HG03460 (cell line): ENCODE measurements around the gene SLC22A23.

Experiments
- ATAC-seq: cut with Tn5 transposase; IDR thresholded peaks from one replicate; pipeline ENCODE4 v1.9.1; 2021; ENCODE audit not compliant: unreplicated experiment

The SLC22A23 gene

DNA sequence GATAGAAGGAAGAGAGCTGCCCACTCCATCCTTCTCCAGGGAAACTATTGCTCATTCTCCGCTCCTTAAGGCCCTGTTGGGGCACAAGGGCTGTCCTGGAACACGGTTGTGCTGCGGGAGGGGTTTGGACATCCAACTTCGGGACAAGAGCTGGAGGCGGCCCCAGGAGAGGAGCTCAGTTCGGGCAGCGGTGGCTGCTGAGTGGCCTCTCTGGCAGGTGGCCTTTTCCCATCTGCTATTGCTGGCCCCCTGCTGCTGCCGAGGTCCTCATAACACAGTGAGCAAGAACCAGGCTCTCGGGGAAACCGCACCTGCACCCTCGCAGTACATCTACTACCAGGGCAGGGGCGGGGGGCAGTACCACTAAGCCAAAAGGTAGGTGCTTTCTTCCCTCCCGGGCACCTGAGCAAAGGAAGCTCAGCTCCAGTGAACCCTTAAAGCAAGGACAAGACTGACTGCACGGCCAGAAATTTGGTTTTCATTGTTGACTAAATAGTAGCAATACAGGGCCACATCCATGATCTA is 134.4 kb downstream of the SLC22A23 start:
- ATAC-seq: no peak

DNA sequence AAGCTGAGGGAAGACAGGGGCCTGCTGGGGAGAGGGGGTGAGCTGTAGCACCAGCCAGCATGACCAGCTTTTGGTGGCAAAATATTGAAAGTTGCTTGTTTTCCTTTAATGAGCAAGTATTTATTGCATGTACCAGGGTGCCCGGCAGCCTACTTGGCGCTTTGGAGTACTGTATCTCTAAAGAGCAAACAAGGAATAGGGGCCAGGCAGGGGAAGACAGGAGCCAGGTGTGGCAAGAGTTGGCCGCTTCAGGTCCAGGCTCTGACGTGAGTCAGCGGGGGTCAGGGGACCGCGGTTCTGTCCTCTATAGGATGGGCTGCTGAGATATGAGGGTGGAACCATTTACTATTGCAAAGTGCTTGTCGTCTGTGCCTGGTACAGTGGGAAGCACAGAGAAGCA is 135.0 kb downstream of the SLC22A23 start:
- ATAC-seq: no peak

DNA sequence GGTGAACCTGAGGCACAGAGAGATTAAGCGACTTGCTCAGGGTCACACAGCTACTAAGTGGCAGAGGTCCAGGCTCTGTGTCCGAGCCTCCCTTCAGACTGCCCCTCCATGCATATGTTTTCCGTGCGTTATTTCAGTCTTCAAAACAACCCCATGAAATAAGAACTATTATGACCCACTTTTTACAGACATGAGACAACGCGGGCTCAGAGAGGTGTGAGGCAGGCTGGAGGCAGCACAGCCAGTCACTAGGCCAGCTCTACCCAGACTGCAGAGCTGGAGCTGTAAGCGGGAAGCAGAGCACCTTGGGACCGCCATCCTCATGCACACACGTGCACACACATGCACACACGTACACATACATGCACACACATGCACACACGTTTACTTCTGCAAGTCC is 135.8 kb downstream of the SLC22A23 start:
- no peak for ATAC-seq

DNA sequence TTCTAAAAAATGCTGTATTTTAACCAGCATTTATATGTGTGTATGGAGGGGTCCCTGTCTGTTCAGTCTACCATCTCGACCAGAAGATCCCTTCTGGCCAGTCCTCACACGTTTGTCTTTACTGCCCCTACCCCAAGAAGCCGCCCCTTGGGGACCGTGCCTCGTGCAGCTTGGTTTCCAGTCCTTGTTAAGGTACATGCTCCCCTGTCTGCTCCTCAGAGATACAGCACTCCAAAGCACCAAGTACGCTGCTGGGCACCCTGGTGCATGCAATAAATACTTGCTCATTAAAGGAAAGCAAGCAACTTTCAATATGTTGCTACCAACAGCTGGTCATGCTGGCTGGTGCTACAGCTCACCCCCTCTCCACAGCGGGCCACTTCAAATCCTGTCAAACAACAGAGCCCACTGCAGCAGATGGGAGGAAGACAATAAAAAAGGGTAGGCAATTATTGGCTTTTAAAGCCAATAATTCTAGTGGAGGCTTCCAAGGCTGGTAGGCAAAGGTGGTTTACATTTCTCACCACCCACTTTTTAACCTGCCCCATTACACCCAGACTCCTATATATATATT is 136.5 kb downstream of the SLC22A23 start:
- ATAC-seq: no peak

- no peak for ATAC-seq
Observed at GRCh38 chr6:3319610-3320200, 137.1 kb downstream of the SLC22A23 start.

DNA sequence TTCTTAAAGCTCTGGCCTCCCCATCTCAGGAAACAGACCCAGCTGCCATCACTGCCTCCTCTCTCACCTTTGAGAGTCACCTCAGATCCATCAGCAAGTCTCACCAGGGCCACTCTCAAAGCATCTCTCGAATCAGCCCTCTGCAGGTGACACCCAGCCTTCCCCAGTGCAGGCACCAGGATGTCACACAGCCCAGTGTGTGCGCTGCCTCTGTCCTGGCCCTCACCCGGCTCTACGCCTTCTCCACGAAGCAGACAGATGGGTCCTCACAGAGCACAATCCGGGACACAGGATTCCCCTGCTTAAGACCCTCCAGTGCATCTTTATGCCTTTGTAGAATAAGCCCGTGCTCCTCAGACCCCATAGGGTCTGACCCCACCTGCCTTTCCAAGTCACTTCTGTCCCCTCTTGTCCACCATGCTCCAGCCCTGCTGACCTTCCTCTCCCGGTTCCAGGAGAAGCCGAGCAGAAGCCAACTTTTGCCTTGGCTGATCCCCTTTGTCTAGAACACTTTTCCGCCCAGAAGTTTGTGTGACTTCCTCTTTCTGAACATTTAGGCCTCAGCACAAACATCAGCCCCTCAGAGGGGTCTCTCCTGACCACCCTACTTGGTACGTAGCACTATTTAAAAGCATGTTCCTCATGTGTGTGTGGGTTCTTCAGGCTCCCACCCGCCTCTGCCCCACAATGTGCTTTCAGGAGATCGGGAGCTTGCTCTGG is 137.9 kb downstream of the SLC22A23 start:
- no peak for ATAC-seq

GRCh38 chr6:3318226-3318625 is 138.6 kb downstream of the SLC22A23 start:
- no peak for ATAC-seq

DNA sequence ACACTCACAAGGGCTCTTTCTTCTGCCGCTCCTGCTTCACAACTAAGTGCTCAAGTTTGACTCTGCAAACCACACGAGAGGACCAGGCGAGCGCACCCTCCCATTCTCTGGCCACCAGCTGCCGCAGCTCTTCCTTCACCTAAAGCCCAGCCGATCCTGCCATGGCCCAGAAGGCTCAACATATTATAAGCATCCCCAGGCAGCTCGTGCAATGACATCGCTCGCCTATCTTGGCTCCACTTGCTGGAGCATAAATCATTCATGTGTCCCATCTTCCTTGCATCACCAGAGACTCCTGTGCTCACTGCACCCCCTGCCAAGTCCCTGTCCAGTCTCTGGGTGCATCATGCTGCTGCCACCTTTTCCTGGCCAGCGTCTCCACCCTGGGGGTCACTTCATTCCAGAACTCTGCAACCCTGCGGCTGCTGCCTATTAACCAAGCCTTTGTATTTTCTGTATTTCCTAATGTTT is 139.1 kb downstream of the SLC22A23 start:
- no peak for ATAC-seq

- no peak for ATAC-seq
Observed at GRCh38 chr6:3316818-3317217, 140.0 kb downstream of the SLC22A23 start.

DNA sequence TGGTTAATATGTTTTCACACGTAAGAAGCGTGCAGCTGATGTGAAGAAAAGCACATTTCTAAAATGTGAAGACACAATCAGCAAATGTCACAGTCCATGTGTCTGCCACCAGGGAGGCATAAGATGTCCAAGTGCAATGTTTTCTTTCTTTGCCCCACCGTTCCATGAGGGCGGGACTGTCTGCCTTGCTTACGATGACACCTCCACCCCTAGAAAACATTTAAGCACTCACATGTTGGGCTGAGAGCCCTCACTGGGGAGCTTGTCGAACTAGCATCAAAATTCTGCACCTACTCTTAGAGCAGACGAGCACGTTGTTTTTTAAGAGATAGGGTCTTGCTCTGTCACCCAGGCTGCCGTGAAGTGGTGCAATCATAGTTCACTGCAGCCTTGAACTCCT is 140.5 kb downstream of the SLC22A23 start:
- no peak for ATAC-seq

DNA sequence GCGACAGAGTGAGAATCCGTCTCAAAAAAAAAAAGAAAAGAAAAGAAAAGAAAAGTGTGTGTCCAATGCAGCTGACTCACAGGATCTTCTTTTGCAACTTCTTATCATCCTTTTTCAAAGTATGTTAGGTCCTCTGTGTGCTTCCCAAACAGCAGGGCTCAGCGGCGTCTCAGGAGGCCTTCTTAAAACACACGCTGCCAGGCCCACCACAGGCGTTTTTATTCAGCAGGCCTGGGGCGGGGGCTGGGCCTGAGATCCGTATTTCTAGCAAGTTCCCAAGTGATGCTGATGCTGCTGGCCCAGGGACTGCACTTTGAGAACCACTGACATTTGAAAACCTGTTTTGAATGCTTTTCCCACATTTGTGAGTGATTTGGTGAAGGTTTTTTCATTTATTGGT is 141.0 kb downstream of the SLC22A23 start:
- no peak for ATAC-seq

DNA sequence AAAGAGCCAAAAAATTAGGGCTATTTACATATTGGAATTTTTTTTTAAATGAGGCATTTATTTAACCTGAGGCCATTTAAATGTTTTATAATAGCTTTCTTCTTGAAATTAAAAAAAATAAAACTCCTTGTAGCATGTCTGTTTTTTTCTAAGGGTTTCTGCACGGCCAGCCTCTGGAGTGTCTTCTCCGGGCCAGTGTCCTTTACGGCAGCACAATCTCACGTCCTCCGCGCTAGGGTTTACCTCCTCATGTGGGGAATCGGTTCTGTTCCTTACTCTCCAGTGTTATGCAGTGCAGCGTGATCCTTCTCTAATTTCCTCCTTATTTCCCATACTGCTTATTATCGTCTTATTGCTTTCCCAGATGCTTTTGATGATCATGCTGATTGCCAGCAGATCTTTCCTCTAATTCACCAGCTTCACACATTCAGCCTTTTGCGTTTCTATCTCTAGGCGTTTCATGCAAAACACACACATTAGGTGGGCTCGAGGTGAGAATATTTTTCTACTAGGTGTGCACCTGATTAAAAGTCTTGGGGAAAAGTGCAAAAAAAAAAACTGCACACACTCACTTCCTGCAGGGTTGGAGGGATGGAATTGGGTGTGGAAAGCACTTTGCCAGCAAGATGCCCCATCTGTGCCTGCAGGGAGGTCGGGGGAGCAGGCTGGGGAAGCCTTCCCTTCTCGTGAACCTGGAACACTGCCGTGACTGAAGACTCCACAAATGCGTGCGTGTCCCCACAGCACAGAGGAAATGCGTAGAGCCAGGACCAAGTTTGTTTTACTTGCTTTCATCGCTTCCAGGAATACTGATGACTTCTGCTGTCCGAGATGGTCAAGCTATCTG is 142.0 kb downstream of the SLC22A23 start:
- ATAC-seq: no peak

- no peak for ATAC-seq
Observed at GRCh38 chr6:3314176-3314575, 142.7 kb downstream of the SLC22A23 start.

GRCh38 chr6:3312604-3313231 is 144.1 kb downstream of the SLC22A23 start:
- ATAC-seq: no peak

DNA sequence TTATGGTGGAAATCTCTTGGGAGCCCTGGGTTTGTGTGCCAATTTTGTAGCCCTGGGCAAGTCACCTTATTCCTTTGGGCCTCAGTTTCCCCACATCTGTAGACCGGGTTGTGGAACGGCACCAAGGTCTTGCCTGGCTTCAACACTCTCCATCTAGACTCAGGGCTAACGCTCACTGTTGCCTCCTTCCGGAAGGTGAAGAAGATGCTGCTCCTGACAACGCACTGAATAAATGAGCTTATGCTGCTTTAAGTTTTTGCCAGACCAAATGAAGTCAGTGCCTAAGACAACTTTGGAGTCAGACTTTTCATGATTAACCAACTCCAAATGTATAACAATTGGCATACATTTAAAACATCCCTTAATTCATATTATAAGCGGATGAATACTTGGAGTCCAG is 145.0 kb downstream of the SLC22A23 start:
- ATAC-seq: no peak

- no peak for ATAC-seq
Observed at GRCh38 chr6:3310703-3311102, 146.1 kb downstream of the SLC22A23 start.

DNA sequence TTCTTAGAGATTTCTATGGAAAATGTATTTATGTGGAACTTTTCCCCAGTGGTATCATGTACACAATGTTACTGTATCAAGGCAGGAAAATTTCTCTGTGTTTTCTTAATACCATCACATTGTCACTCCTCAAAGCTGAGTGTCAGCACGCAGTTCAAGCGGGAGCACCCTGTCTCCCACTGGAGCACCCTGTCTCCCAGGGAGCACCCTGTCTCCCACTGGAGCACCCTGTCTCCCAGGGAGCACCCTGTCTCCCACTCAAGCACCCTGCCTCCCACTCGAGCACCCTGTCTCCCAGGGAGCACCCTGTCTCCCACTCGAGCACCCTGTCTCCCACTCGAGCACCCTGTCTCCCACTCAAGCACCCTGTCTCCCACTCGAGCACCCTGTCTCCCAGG is 146.8 kb downstream of the SLC22A23 start:
- ATAC-seq: no peak

GRCh38 chr6:3309391-3310050 is 147.3 kb downstream of the SLC22A23 start:
- no peak for ATAC-seq

DNA sequence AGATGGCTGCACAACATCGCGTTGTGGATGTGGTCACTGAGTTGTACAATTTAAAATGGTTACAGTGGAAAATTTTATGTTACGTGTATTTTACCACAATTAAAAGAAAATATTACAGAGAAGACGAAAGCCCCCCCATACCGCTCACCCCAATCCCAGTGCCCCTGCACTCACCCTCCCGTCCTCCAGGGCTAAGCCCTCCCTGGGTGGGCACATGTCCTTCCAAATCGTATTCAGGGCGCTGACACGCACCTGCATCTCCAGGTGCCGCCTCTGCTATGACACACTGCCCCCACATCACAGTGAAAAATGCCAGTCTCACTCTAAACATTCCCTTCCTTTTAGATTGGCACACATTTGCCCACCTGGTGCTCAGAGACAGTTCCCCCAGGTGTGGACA is 148.7 kb downstream of the SLC22A23 start:
- no peak for ATAC-seq

DNA sequence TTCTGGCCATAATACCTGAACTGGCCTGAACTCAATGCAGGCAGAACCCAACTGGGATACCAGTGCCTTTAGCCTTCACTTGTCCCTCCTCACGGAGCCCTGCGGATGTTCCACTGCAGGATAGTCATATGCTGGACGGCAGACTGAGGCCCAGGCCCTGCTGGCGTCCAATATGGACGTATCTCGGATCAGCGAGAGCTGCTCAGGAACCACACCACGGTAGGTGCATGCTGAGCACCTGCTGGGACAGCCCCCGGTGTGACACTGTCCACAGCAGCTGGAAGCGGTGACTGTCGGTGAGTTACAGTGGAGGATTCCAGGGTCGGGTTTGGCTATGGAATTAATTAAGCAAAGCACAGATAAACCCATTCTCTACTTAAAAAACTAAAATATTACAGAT is 149.4 kb downstream of the SLC22A23 start:
- ATAC-seq: no peak
